Panc1 (cell line): ENCODE data around the gene PEX10.

Experiments
- POLR2AphosphoS5 ChIP-seq: IDR thresholded peaks from 2 replicates; pipeline ENCODE4 v1.6.1; 2012; ENCODE audit warnings: mild to moderate bottlenecking, low read depth, low read length, moderate library complexity
- TF ChIP-seq, protein P1 (sequence below): fragments of 450-650 bp; IDR thresholded peaks from 2 replicates; pipeline ENCODE4 v1.5.1; 2017; ENCODE audit warnings: mild to moderate bottlenecking

DNA sequence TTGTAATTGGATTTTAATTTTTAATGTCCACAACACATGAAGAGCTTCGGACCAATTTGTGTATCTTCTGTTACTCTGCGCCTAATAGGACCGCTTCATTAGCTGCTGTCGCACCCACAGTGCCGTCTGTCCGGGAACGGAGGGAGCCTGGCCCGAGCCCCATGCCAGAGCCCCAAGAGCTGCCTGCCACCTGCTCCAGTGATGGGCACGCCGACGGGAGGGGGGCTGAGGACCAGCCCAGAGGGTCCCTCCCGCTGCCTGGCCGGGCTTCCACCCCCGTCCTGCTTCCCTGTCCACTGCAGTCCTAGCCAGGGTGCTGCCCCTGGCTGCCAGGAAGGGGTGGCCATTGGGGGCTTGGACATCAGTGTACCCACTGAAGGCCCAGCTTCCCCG, 33.5 kb upstream of the PEX10 start:
- TF ChIP-seq, protein P1, sequence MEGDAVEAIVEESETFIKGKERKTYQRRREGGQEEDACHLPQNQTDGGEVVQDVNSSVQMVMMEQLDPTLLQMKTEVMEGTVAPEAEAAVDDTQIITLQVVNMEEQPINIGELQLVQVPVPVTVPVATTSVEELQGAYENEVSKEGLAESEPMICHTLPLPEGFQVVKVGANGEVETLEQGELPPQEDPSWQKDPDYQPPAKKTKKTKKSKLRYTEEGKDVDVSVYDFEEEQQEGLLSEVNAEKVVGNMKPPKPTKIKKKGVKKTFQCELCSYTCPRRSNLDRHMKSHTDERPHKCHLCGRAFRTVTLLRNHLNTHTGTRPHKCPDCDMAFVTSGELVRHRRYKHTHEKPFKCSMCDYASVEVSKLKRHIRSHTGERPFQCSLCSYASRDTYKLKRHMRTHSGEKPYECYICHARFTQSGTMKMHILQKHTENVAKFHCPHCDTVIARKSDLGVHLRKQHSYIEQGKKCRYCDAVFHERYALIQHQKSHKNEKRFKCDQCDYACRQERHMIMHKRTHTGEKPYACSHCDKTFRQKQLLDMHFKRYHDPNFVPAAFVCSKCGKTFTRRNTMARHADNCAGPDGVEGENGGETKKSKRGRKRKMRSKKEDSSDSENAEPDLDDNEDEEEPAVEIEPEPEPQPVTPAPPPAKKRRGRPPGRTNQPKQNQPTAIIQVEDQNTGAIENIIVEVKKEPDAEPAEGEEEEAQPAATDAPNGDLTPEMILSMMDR: no peak
- TF ChIP-seq POLR2AphosphoS5: no peak
